ENCODE data around the gene LRRC25.

The LRRC25 gene

DNA sequence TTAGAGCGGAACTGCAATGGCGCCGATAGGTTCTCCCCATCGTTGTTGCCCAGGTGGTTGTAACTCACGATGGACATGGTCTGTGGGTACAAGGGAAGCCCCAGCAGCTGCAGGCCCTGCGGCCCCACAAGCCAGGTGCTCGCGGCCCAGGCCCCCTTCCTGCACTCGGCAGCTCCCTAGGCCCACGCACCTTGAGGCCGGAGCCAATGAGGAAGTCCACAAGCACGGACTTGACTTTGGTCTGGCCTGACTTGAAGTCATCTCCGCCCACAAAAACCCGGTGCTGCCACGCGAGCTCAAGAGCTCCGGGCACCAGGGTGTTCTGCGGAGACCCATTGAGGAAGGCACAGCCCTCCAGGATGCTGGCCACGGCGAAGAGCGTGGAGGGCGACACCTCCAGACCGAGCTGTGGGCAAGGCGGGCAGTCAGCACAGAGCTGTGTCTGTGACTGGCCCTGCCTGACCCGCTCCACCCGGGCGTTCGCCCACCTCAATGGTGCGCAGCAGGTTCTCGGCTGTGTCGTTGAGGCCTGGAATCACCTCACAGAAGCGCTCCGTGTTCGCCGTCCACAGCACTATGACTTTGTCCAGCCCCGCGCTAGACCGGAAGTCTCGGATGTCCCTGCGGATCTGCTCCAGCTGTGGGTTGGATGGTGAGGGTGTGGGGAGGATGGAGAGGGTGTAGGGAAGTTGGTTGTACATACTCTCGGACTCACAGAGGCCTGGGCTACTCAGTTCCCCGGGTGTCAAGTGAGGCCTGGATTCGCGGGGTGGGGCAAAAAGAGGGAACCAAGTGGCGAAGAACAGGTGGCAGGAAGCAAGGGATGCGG, 38.6 kb upstream of the LRRC25 start:
- DNase-seq, result no peak

DNA sequence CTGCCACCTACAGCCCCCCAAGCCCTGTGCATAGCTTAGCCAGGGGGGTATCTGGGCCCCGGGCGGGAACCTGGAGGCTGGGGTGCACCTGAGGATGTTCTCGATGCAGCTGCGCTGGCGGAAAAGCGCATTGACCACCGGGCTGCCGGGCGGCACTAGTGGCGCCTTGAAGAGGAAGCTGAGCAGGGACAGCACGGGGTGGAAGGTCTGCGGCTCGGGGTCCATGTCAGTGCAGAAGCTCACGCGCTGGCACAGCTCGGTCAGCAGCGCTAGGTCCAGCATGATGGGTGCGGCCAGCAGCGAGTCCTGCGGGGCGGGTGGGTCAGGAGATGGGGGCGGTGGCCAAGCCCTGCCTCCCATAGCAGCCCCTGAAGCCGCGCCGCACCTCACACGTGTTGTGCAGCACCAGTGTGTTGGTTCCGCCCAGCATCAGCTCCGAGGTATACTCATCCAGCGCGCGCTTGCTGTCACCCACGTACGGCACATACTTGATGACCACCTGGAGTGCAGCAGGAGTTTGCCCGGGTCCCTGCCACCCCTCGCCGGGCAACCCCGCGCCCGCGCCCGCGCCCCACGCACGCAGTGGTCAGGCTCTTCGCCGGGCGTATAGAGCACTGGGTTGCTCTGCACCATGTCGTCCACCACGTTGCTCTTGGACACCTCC, 37.9 kb upstream of the LRRC25 start:
- DNase-seq, result no peak

DNA sequence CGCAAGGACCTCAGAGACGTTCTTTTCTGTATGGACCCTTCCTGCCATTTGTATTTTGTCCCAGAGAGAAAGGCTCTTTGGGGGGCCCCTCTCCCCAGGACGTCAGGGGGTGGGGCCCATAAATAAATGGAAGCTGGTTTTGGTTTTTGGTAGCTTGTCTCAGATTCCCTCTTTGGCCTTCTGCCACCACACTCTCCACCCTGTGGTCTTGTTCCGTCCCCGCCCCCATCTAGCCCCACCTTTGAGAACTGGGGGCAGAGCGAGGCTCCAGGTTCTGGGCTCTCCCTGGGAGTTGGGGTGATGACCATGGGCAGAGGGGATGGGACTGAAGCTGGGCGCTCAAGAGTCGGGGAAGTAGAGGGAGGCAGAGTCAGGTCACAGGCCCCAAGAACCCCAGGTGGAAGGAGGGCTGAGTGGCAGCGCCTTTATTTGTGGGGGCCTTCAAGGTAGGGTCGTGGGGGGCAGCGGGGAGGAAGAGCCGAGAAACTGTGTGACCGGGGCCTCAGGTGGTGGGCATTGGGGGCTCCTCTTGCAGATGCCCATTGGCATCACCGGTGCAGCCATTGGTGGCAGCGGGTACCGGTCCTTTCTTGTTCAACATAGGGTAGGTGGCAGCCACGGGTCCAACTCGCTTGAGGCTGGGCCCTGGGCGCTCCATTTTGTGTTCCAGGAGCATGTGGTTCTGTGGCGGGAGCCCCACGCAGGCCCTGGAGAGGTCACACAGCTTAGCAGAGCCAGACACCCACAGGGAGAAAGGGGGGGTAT, 37.2 kb upstream of the LRRC25 start:
- no peak for DNase-seq

DNA sequence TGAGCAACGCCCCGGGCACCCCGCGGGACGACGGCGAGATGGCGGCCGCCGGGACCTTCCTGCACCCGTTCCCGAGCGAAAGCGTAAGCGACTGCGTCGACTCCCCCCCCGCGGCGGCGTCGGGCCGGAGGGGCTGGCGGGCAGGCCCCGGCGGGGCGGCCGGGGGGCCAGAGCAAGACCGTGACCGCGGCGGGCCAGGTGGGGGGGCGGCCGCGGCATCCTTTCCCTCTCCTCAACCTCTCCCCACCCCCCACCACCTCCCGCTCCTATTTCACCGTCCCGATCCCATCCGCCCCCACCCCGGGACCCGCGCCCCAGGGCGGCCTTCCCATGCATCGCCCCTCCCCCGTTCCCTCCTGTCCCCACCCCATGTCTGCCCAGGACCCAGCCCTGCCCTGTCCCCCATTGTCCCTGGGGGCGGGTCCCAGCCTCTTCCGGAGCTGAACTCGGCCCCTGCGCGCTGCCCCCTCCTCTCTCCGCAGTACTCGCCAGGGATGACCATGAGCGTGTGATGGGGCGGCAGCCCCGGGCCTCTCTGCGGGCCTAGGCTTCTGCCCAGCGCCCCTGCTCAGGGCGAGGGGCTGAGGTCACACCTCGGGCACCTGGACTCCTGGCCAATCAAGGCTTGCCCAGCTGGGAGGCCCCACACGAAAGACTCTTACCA, 36.4 kb upstream of the LRRC25 start:
- DNase-seq, result no peak

DNA sequence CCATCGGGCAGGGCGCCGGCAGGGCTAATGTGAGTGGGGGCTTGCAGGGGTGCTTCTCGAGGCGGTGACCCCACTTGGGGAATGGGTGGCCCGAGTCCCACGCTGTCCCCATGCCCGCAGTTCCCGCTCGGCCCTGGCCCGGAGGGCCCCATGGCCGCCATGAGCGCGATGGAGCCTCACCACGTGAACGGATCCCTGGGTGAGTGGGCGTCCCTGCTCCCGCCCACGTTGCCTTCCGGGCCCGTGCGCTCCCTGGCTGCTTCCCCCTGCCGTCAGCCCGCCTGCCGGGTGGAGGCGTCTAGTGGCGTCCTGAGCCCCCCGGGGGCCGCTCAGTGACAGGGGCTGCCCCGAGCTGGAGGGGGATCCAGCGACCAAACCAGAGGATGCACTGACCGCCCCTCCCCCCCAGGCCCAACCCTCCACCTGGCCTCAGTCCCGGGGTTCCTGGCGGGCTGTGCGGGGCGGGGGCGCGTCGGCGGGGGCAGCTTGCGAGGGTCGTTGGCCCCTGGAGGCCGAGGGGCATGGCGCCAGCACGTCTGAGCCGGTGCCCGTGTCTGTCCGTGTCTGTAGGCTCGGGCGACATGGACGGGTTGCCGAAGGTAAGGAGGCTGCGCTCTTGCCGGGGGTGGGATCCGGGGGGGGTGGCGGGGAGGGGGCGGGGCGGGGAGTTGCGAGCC, 35.7 kb upstream of the LRRC25 start:
- no peak for DNase-seq

DNA sequence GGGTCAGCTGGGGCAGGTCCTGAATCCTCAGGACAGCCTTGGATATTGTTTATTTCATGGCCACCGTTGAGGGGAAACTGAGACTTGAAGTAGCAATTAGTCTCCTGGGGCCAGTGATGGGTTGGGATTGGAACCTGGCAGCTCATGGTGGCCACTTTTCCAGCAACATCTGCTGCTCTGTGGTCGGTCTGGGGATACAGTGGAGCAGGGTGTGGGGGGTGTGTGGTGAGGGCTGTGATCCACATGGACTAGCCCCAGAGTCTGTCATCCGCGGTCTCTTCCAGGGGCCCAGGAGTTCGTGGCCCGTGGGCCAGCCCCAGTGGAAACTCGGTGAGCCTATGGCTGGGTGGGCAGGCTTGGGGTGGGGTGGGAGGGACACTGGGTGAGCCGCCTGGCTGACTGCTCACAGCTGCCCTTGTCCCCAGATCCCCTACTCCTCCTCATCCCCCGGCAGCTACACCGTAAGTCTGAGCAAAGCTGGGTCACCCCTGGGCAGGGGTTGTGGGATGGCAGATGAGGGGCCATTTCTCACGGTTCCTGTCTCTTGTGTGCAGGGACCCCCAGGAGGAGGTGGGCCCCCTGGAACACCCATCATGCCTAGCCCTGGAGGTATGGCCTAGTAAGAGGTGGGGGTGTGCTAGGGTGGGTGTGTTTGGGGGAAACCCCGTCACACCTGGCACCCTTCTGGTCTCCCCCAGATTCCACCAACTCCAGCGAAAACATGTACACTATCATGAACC, 35.0 kb upstream of the LRRC25 start:
- no peak for DNase-seq

DNA sequence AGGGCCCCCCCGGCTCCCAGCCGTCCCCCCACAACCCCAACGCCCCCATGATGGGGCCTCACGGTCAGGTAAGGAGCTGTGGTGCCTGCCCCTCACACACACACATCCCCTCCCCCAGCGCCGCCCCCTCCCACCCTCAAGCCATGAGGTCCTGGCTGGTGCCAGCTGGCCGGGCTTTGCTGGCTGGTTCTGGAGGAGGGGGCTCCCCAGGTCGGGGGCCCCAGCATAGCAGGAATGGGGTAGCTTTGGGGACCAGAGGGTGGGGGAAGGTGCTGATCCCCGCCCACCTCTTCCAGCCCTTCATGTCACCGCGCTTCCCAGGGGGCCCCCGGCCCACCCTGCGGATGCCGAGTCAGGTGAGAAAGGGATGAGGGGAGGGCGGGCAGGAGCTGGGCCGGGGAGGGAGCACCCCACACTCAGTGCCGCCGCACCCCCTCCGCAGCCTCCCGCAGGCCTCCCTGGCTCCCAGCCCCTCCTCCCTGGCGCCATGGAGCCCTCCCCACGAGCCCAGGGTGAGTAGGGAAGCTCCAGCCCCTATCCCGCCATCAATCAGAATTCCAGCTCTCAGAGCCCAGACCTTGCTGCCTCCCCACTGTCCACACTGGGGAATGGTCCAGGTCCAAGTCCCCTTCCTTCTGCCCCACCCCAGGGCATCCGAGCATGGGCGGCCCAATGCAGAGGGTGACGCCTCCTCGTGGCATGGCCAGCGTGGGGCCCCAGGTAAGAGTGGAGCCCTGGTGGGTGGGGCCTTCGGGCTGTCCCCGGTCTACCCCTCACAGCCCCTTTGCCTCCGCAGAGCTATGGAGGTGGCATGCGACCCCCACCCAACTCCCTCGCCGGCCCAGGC, 34.2 kb upstream of the LRRC25 start:
- DNase-seq, result no peak

DNA sequence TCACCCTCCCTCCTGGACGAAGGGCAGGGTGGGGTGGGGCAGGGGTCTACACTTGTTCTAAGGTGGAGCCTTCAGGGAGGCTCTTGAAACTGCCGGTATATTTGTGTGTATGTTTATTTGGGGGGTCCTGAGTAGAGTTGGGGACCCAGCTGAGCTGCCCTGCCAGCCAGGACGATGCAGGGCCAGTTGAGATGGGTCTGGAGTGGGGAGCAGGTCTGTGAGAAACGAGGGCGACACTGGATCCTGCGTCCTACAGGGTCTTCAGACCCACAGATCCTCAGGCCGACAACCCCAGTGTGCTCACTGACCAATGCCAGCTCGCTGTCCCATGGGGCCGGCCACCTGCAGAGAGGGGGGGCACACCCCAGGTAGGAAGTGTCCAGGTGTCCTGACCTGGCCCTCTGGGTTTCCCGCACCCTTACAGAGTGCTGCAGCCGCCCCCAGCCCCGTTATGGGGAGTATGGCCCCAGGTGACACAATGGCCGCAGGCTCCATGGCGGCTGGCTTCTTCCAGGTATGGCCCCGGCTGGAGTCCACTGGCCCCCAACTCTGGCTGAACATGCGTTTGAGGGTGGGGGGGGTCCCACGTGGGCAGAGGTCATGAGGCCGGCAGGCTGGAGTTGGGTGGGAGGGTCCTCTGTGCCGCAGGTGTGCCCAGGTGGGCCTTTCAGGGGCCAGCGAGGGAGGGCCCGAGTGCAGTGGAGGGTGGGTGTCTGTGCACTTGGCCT, 33.2 kb upstream of the LRRC25 start:
- no peak for DNase-seq

DNA sequence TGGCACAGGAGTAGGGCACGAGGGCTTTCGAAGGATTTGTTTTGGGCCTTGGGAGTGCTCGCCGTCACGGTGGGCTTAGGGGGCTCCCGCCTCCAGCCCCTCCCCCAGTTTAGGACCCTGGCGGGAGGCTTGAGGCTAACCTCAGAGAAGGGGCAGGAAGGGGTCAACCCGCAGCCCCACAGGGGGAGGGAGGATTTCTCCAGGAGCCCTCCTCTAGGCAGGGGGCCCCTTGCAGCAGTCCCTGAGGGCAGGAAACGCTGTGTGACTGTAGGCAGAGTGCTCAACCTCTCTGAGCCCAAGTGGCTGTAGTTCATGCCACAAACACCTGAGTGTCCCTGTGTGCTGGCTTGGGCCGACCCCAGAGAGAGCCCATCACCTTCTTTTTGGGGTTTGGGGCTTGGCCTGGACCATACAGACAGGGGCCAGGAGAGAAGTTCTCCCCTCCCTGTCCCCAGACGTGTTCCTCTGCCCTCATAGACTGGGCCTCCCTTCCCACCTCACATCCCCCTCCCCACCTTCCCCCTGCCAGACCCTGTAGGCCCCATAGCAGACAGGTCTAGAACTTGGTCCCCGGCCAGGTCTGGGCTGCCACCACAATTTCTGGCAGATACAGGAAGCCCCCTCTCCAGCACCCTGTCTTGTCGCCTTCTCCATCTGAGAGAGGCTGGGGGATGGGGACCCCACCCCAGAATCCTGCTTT, 32.4 kb upstream of the LRRC25 start:
- DNase-seq, result no peak

DNA sequence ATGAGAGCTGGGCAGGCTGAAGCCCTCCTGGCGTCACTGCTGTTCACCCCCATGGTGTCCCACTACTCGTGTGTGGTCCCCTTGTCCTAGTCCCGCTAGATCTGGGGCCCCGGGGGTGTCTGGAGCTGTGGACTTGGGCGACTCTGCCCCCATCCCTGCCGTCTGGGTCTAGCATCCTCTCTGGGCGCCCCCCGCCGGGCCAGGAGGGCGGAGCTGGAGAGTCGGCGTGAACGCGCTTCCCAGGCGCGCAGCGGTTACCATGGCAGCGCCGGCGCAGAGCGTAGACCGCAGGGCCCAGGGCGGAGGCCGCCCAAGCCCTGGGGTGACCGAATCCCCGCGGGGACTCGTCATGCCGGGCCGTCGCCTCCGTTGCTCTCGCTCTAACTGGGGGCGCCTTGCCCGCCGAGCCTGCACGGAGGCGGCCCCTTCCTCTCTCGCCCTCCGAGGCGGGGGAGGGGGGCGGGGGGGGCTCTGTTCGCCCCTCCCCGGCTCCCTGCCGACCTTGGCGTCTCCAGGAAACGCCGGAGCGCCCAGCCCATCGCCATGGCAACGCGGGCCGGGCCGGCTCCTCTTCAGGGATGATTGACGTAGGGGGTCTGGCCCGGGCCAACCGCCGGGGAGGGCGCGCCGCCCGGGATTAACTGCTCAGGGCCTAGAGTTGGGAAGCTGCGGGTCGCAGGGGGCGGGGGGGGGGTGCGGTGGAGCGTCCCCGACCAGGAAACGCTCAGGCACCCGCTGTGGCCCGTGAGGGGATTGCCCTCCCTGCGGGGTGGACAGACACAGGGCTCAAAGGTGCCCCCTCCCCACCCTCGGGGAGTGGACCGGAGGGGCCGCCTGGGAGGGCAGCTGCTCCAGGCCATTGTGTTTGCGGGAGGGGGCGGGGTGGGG, 31.6 kb upstream of the LRRC25 start:
- DNase-seq, result peak; percentile 83

DNA sequence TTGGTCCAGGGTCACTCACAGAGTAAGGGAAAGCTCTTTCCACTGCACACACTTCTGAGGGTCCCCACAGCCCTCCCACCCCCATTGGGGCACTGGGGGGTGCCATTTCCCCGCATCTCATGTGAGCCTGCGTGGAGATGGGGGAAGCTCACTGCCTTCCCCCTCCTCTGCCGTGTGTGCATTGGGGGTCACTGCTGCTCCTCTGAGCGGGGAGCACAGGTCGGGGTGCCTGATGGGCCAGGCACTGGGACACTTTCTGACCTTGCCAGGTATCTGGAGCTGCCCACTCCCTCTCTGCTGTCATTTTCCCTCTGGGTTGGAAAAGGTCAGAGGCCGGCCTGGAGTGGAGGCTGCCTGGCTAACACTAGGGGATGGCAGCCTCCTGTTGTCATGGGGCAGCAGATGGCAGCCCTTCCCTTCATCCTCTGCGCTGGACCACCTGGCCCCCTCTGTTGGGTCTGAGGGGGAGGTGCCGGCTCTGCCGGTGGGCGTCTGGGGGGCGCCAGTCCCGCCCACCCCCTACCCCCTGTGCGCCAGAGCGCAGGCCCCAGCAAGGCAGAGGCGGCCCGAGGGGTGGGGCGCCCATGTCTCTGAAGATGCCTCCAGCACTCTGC, 30.9 kb upstream of the LRRC25 start:
- no peak for DNase-seq

DNA sequence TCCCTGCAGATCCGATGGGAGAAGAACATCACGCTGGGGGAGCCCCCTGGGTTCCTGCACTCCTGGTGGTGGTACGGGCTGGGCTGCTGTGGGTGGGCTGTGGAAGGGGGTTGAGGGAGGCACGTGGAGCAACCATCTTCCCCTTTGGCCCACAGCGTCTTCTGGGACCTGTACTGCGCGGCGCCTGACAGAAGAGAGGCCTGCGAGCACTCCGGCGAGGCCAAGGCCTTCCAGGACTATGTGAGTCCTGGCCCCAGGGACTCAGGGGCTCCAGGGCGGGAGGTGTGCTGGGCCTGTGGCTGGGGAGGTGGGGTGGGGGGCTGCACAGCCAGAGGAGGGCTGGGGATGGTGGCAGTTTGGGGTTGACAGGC, 30.3 kb upstream of the LRRC25 start:
- DNase-seq, result no peak

DNA sequence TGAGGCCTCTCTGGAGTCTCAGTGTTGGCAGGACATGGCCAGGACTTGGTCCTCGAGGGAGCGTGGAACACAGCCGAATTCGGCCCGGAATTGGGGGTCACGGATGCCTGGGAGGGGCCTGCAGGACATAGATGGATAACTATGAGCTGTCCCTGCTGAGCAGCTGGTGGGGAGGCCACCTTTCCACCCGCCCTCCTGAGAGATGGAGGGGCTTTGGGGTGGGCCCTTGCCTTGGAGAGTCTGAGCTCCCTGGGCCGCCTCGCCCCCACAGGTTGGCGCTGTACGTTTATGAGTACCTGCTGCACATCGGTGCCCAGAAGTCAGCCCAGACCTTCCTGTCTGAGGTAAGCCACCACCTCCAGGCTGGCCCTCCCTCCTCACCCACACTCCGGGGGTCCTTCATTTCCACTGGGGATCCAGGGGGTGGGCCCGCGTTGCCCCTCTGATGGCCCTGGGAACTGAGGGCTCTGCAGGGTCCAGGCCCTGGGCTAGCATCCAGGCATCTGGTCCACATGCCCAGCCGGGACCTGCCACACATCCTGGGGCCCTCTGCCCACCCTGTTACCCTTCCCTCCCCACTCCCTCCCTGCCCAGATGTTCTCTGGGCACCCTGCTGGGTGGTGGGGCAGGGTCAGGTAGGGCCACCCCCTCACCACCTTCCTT, 29.8 kb upstream of the LRRC25 start:
- no peak for DNase-seq

DNA sequence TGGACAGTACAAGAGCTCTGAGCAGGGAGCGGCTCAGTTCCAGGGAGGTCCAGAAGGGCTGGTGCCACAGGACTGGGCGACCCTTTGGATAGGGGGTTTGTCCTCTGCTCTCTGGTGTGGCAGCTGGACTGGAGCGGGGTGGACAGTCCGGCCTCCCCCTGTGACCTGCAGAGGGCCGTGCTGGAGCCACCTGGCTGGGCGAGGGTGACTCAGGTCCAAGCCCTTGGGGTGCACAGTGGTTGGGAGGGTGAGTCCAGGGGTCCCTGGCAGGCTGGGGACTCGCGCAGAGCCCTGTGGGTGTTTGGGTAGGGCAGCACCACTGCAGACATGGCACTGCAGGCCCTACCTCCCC, 29.0 kb upstream of the LRRC25 start:
- no peak for DNase-seq

DNA sequence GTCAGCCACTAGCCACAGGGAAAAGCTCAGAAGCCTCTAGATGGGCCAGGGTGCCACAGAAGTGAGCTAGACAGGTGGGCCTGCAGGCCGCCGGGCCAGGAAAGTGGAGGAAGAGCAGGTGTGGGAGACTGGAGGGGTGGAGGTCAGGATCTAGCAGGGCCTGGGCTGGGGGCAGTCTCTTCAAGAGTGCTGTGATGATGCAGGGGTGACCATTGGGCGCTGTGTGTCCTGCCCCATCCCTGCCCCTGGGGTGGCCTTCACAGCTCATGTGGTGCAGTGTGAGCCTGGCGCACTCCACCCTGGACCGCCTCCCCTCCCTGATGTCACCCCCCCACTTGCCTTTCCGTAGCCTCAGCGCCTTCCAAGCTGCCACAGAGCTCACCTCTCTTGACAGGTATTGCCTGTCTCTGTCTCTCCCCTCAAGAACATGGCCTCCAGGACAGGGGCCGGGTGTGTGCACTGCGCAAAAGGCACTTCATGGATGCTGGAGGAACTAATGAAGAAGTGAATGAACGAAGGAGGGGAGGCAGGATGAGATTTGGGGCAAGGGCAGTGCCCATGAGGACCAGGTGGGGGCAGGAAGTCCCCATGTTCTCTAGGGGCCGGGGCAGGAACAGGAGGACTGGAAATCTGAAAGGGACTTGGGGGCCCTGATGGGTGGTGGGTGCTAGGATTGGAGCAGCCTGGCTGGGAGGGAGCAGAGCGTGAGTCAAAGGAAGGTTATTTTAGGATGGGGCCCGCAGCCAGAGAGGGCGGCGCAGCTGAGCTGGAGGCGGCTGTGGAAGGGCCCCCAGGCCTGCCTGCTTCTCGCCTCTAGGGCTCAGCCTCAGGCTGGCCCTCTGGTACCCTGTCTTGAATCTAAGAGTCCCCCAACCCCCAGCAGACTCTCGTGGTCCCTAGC, 28.3 kb upstream of the LRRC25 start:
- no peak for DNase-seq

DNA sequence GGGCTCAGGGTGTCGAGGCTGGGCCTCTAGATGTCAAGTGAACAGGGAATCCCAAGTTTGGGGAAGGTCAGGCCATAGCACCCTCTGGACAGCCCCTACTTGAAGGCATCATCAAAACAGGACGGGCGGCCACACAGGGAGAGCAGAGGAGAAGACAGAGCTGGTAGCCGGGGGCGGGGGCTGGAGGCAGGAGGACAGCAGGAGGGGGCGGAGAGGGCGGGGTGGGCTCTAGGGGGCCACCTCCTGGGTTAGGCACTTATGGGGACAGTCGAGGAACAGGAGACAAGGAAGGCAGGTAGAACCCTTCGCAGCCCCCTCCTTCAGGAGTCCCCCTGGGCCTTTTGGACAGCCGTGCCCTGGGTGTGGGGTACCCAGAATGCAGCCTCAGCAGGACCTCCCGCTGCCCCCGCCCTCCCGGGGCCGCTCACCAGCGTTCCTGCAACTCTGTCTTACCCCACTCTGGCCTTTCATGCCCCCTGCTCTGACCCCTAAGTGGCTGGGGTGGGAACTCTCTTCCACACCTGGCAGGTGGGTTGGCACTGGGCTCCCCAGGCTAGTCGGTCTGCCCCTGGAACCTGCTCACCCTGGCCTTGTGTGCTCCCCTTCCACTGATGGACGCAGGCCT, 27.6 kb upstream of the LRRC25 start:
- no peak for DNase-seq
